ENCODE results near the gene CPNE7. TPM values are rescaled to one million over a fixed set of nuclear protein-coding genes. Genes with fewer than 3 reads are reported as not detected.

Gene CPNE7
- total RNA-seq, 1 experiment from 2014 or later = 108 TPM

- Histone ChIP-seq H3K27me3 (replicated peaks; ENCODE audit: insufficient read depth, low read depth, low read length, poor library complexity) (no peaks in the 10 kb centered on the region), H3K4me3 (ENCODE audit: low read depth, low read length, poor library complexity, severe bottlenecking) (no peak overlapping the region), H3K9me3 (ENCODE audit: low read depth, low read length, poor library complexity, severe bottlenecking) (no peaks in the 10 kb centered on the region), H3K4me1 (ENCODE audit: insufficient read depth, low read length, poor library complexity, severe bottlenecking) (peaks cover 17% of the 10 kb centered on the region), H3K27ac (ENCODE audit: low read depth, low read length, poor library complexity, severe bottlenecking) (peak overlapping the region; percentile 18), H3K36me3 (ENCODE audit: insufficient read depth, low read length, poor library complexity, severe bottlenecking) (peaks cover 5% of the 10 kb centered on the region)
- POLR2A ChIA-PET (ENCODE audit: low non-redundant PET) = no interaction called here
- intact Hi-C loops (cut with micrococcal nuclease; ENCODE audit: unreplicated experiment) = no loop called here
- CTCF ChIA-PET = no interaction called here
- BruUV-seq (replicated peaks) = no TSS peak
- no peak for DNase-seq (ENCODE audit: low spot score)
- TF ChIP-seq EZH2 (IDR thresholded peaks at IDR 0.05; ENCODE audit: borderline replicate concordance, low read depth, low read length, poor library complexity, severe bottlenecking) = no peak
- no peak for TF ChIP-seq CTCF (conservative IDR thresholded peaks at IDR 0.05; ENCODE audit: low read depth, low read length)
Measured at GRCh38 chr16:89572485-89573205, 2.9 kb upstream of the CPNE7 start.

GRCh38 chr16:89573826-89574680 lies 1.5 kb upstream of the CPNE7 start:
- Histone ChIP-seq H3K4me3 (ENCODE audit: low read depth, low read length, poor library complexity, severe bottlenecking) (peak overlapping the region; percentile 66), H3K27ac (ENCODE audit: low read depth, low read length, poor library complexity, severe bottlenecking) (peak overlapping the region; percentile 77), H3K9me3 (ENCODE audit: low read depth, low read length, poor library complexity, severe bottlenecking) (no peaks in the 10 kb centered on the region), H3K36me3 (ENCODE audit: insufficient read depth, low read length, poor library complexity, severe bottlenecking) (peaks cover 17% of the 10 kb centered on the region), H3K27me3 (replicated peaks; ENCODE audit: insufficient read depth, low read depth, low read length, poor library complexity) (no peaks in the 10 kb centered on the region), H3K4me1 (ENCODE audit: insufficient read depth, low read length, poor library complexity, severe bottlenecking) (peaks cover 17% of the 10 kb centered on the region)
- BruUV-seq (replicated peaks) = no TSS peak
- DNase-seq (ENCODE audit: low spot score) = no peak
- intact Hi-C loops (cut with micrococcal nuclease; ENCODE audit: unreplicated experiment) = loop anchor here (1.0 kb wide), 1 partner anchor 67 kb away; no protein-coding TSS in a partner anchor
- CTCF ChIA-PET = no interaction called here
- TF ChIP-seq EZH2 (IDR thresholded peaks at IDR 0.05; ENCODE audit: borderline replicate concordance, low read depth, low read length, poor library complexity, severe bottlenecking) (no peak), CTCF (conservative IDR thresholded peaks at IDR 0.05; ENCODE audit: low read depth, low read length) (no peak)
- POLR2A ChIA-PET (ENCODE audit: low non-redundant PET) = no interaction called here

GRCh38 chr16:89574681-89575246 lies 794 bp upstream of the CPNE7 start:
- ChIA-PET CTCF (interaction anchor here (0.7 kb wide), 1 partner anchor 263 kb away, joined by 7 read pairs; no protein-coding TSS in a partner anchor), POLR2A (ENCODE audit: low non-redundant PET) (interaction anchor here (0.6 kb wide), 1 partner anchor 8 kb away, joined by 9 read pairs; no protein-coding TSS in a partner anchor)
- H3K27ac ChIP-seq (ENCODE audit: low read depth, low read length, poor library complexity, severe bottlenecking) = peak overlapping the region; percentile 77
- no peaks in the 10 kb centered on the region for H3K27me3 ChIP-seq (replicated peaks; ENCODE audit: insufficient read depth, low read depth, low read length, poor library complexity)
- BruUV-seq (replicated peaks) = no TSS peak
- H3K4me1 ChIP-seq (ENCODE audit: insufficient read depth, low read length, poor library complexity, severe bottlenecking) = peaks cover 17% of the 10 kb centered on the region
- intact Hi-C loops (cut with micrococcal nuclease; ENCODE audit: unreplicated experiment) = loop anchor here (1.0 kb wide), 1 partner anchor 67 kb away; no protein-coding TSS in a partner anchor
- peaks cover 22% of the 10 kb centered on the region for H3K36me3 ChIP-seq (ENCODE audit: insufficient read depth, low read length, poor library complexity, severe bottlenecking)
- DNase-seq (ENCODE audit: low spot score) = peak; percentile 87
- H3K9me3 ChIP-seq (ENCODE audit: low read depth, low read length, poor library complexity, severe bottlenecking) = no peaks in the 10 kb centered on the region
- H3K4me3 ChIP-seq (ENCODE audit: low read depth, low read length, poor library complexity, severe bottlenecking) = peak overlapping the region; percentile 66
- TF ChIP-seq EZH2 (IDR thresholded peaks at IDR 0.05; ENCODE audit: borderline replicate concordance, low read depth, low read length, poor library complexity, severe bottlenecking) (no peak), CTCF (conservative IDR thresholded peaks at IDR 0.05; ENCODE audit: low read depth, low read length) (peak; percentile 61)
